Prostate gland (tissue), 2 donors: ENCODE results near the gene TANGO6. TPM values are rescaled to one million over a fixed set of nuclear protein-coding genes. Genes with fewer than 3 reads are reported as not detected.

Experiments
- DNase-seq: peaks from one replicate; pipeline ENCODE4 v3.0.0-alpha.2; 2019; ENCODE audit warnings: low spot score
- H3K27ac ChIP-seq, 2 donors: fragments of 200-600 bp; sonication (generic); 2 replicates each; pipeline ENCODE4 v1.5.1; 2017 to 2019
- H3K27me3 ChIP-seq: fragments of 200-600 bp; sonication (generic); replicated peaks from 2 replicates; pipeline ENCODE4 v1.5.1; 2019; ENCODE audit not compliant: insufficient read depth
- H3K36me3 ChIP-seq, 2 donors: fragments of 200-600 bp; sonication (generic); 1 replicate in 1 of 2; 2 replicates in 1 of 2; pipeline versions ENCODE4 v1.5.1 to v1.8.1; 2017 to 2019
- H3K4me1 ChIP-seq: fragments of 200-600 bp; sonication (generic); replicated peaks from 2 replicates; pipeline ENCODE4 v1.5.1; 2019
- H3K4me3 ChIP-seq, 2 donors: fragments of 200-600 bp; sonication (generic); 2 replicates each; pipeline ENCODE4 v1.5.1; 2017 to 2019
- H3K9me3 ChIP-seq: fragments of 200-600 bp; sonication (generic); 2 replicates; pipeline ENCODE4 v1.5.1; 2017
- CTCF ChIP-seq, 4 experiments: fragments of 200-600 bp in 2 of 4; fragments of 450-650 bp in 2 of 4; sonication (generic) in 2 of 4; IDR thresholded peaks; 1 replicate in 3 of 4; 2 replicates in 1 of 4; pipeline ENCODE4 v1.5.1; 2016 to 2019; ENCODE audit warnings: antibody characterized with exemption in 4 of 4, mild to moderate bottlenecking in 2 of 4, moderate library complexity in 2 of 4
- POLR2A ChIP-seq: fragments of 450-650 bp; IDR thresholded peaks from one replicate; pipeline ENCODE4 v1.6.1; 2016; ENCODE audit warnings: antibody characterized with exemption, mild to moderate bottlenecking
- POLR2AphosphoS5 ChIP-seq: sonication (generic); formaldehyde crosslinking; IDR thresholded peaks from one replicate; pipeline ENCODE4 v1.6.1; 2017; ENCODE audit warnings: antibody characterized with exemption
- WGBS: methylation state at CpG from one replicate; pipeline ENCODE4 v1.1.5; 2018; 5-methylcytosine and 5-hydroxymethylcytosine counted together
- intact Hi-C: fragments of 100-400 bp; cut with DNase I; formaldehyde crosslinking; loops from one replicate; pipeline ENCODE4 v1.14.2; 2022
- total RNA-seq, 2 donors: library from RNA; depleted of rRNA; stranded (reverse); fragments of >200 nt; gene quantifications; one replicate each; pipeline ENCODE4 v1.1.0, GENCODE V29; 2016

Gene TANGO6
- total RNA-seq, 2 donors from 2014 or later, result 13.1 to 28.6 TPM

- WGBS, result 90% methylated on average over 2 of the region's 2 CpGs
- H3K27me3 ChIP-seq, result no peaks in the 10 kb centered on the region
- H3K9me3 ChIP-seq, result no peaks in the 10 kb centered on the region
- intact Hi-C loops, result no loop called here
- H3K4me3 ChIP-seq, result no peak overlapping the region
- peaks cover 4% of the 10 kb centered on the region for H3K4me1 ChIP-seq
- peaks cover 0 to 6% of the 10 kb centered on the region in 2 donors for H3K36me3 ChIP-seq
- H3K27ac ChIP-seq, result no peak overlapping the region
- TF ChIP-seq POLR2AphosphoS5, result no peak
- TF ChIP-seq CTCF (IDR thresholded peaks at IDR 0.05), result no peak
- TF ChIP-seq POLR2A, result no peak
- DNase-seq, result no peak
Measured at GRCh38 chr16:68806422-68806821, 36.9 kb upstream of the TANGO6 start.

- Histone ChIP-seq H3K9me3 (no peaks in the 10 kb centered on the region), H3K36me3 (peaks cover 0 to 6% of the 10 kb centered on the region in 2 donors), H3K4me1 (peaks cover 4% of the 10 kb centered on the region), H3K4me3 (no peak overlapping the region), H3K27ac (no peak overlapping the region), H3K27me3 (no peaks in the 10 kb centered on the region)
- no peak for TF ChIP-seq POLR2AphosphoS5
- no peak for TF ChIP-seq CTCF (IDR thresholded peaks at IDR 0.05)
- no peak for TF ChIP-seq POLR2A
- intact Hi-C loops, result no loop called here
- no peak for DNase-seq
- WGBS, result 75% methylated on average over 1 of the region's 1 CpG
Measured at GRCh38 chr16:68806981-68807380, 36.4 kb upstream of the TANGO6 start.

- intact Hi-C loops, result no loop called here
- Histone ChIP-seq H3K27ac (no peak overlapping the region), H3K4me1 (no peaks in the 10 kb centered on the region), H3K9me3 (no peaks in the 10 kb centered on the region), H3K36me3 (peaks cover 5 to 14% of the 10 kb centered on the region in 2 donors), H3K4me3 (no peak overlapping the region), H3K27me3 (no peaks in the 10 kb centered on the region)
- WGBS, result 73% methylated on average over 3 of the region's 3 CpGs
- DNase-seq, result no peak
- TF ChIP-seq POLR2A (no peak), POLR2AphosphoS5 (no peak), CTCF (IDR thresholded peaks at IDR 0.05) (no peak)
Measured at GRCh38 chr16:68814516-68814915, 28.8 kb upstream of the TANGO6 start.

- no peaks in the 10 kb centered on the region for H3K36me3 ChIP-seq
- TF ChIP-seq POLR2AphosphoS5, result no peak
- TF ChIP-seq CTCF (IDR thresholded peaks at IDR 0.05), result no peak
- TF ChIP-seq POLR2A, result no peak
- H3K4me1 ChIP-seq, result no peaks in the 10 kb centered on the region
- H3K9me3 ChIP-seq, result no peaks in the 10 kb centered on the region
- intact Hi-C loops, result no loop called here
- no peak overlapping the region for H3K27ac ChIP-seq
- 66% methylated on average over 8 of the region's 8 CpGs for WGBS
- no peak overlapping the region for H3K4me3 ChIP-seq
- no peak for DNase-seq
- no peaks in the 10 kb centered on the region for H3K27me3 ChIP-seq
Measured at GRCh38 chr16:68823401-68824135, 19.8 kb upstream of the TANGO6 start.

- Histone ChIP-seq H3K4me1 (no peaks in the 10 kb centered on the region), H3K27me3 (no peaks in the 10 kb centered on the region), H3K27ac (no peak overlapping the region), H3K9me3 (no peaks in the 10 kb centered on the region), H3K36me3 (no peaks in the 10 kb centered on the region), H3K4me3 (no peak overlapping the region)
- no peak for TF ChIP-seq CTCF (IDR thresholded peaks at IDR 0.05)
- TF ChIP-seq POLR2A, result no peak
- TF ChIP-seq POLR2AphosphoS5, result no peak
- DNase-seq, result no peak
- intact Hi-C loops, result no loop called here
Measured at GRCh38 chr16:68825427-68825826, 17.9 kb upstream of the TANGO6 start.
